ENCODE results near the gene MT3. TPM values are rescaled to one million over a fixed set of nuclear protein-coding genes. Genes with fewer than 3 reads are reported as not detected.

MT3 gene
- total and polyA plus RNA-seq, 2 of the 13 experiments (the other 11 are each of a cell fraction or from before 2014, with no cell fraction given): not detected

DNA sequence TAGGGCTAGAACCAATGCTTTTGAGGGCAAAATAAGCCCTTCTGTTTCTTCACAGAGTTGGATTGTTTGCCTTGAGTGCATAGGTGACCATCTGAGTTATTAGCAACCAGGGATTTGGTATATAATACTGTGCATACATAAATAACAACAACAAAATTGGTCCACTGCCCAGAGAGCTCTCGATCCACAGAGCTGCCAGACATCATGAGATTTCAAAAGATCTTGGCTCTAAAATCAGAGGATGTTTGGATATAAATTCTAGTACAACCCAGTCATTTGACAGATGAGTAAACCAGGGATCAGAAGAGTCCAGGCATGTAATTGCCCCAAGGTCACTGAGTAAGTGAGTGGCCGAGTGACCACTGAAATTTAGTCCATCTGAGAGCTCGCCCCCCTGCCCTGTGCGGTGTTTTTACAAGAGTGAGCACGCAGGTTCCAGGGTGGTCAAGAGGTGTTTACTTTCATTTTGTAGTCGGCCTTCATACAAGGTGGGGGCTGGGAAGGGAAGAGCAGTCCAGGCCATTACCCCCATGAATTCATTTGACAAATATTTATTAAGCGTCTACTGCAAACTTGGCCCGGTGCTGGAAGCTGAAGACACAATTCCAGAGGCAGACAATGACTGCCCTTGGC is 17.3 kb downstream of the MT3 start:
- no peaks in the 10 kb centered on the region for H3K9me3 ChIP-seq (ENCODE audit: low read length)
- FAIRE-seq (peak; percentile 87), ATAC-seq (peak; percentile 48), DNase-seq (ENCODE audit: low spot score) (peak; percentile 97)
- BruUV-seq (replicated peaks): no TSS peak
- H3K27me3 ChIP-seq (ENCODE audit: control insufficient read depth in 1 of 2, insufficient read depth in 2 of 2, low read length in 2 of 2): peaks cover 0 to 4% of the 10 kb centered on the region in 2 experiments; a peak in 2 of 5 replicates
- no peaks in the 10 kb centered on the region for H4K20me1 ChIP-seq (ENCODE audit: insufficient read depth, low read length)
- no peaks in the 10 kb centered on the region for H3K36me3 ChIP-seq (replicated peaks in 1 of 2; ENCODE audit: control insufficient read depth in 1 of 2, insufficient read depth in 2 of 2, low read length in 2 of 2)
- intact Hi-C loops (cut with micrococcal nuclease; ENCODE audit: unreplicated experiment) (loop anchor here (1.0 to 10.0 kb wide), 3 partner anchors 48 to 258 kb away; partner anchors contain the start of genes MT1B, MT1F and SLC12A3), in situ Hi-C loops (cut with HindIII; ENCODE audit: extremely low pct_ligation_motif_present, low pct_unique_long_range_greater_than_20kb) (no loop called here)
- CTCF ChIA-PET (ENCODE audit: low intra/inter-chr PET ratio, low total read pairs): no interaction called here
- H3K4me2 ChIP-seq (ENCODE audit: low read depth, low read length): peak overlapping the region; percentile 91
- H3K4me3 ChIP-seq (replicated peaks in 1 of 3; ENCODE audit: insufficient read depth in 1 of 3, low read depth in 2 of 3, low read length in 3 of 3): peak overlapping the region; percentile 75 to 84 (median 78)
- under 1% methylated on average over 8 of the region's 8 CpGs for WGBS (ENCODE audit: low lambda C conversion rate)
- peak overlapping the region; percentile 79 for H3K9ac ChIP-seq (ENCODE audit: insufficient read depth, low read depth, low read length)
- peak overlapping the region; percentile 93 for H3K27ac ChIP-seq (ENCODE audit: extremely low read length, insufficient read depth, low read length)
- no peaks in the 10 kb centered on the region for H3K79me2 ChIP-seq (ENCODE audit: insufficient read depth, low read length)
- H2AFZ ChIP-seq (ENCODE audit: low read length): no peak overlapping the region
- POLR2A ChIA-PET: interaction anchor here (0.7 to 3.4 kb wide), 21 partner anchors 11 to 766 kb away, joined by 3 to 39 read pairs (median 4); partner anchors contain the start of genes CX3CL1, HERPUD1, MT1E and MT1G
- H3K4me1 ChIP-seq (ENCODE audit: insufficient read depth, low read length): peaks cover 67% of the 10 kb centered on the region
- TF ChIP-seq, protein P1, sequence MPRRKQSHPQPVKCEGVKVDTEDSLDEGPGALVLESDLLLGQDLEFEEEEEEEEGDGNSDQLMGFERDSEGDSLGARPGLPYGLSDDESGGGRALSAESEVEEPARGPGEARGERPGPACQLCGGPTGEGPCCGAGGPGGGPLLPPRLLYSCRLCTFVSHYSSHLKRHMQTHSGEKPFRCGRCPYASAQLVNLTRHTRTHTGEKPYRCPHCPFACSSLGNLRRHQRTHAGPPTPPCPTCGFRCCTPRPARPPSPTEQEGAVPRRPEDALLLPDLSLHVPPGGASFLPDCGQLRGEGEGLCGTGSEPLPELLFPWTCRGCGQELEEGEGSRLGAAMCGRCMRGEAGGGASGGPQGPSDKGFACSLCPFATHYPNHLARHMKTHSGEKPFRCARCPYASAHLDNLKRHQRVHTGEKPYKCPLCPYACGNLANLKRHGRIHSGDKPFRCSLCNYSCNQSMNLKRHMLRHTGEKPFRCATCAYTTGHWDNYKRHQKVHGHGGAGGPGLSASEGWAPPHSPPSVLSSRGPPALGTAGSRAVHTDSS (CRISPR knock-in tag; conservative IDR thresholded peaks at IDR 0.05): no peak
- no peak for TF ChIP-seq KAT7 (CRISPR knock-in tag; IDR thresholded peaks at IDR 0.05; ENCODE audit: borderline replicate concordance)
- no peak for TF ChIP-seq RBFOX2 (IDR thresholded peaks at IDR 0.05; ENCODE audit: low read depth, low read length)
- TF ChIP-seq, protein P2, sequence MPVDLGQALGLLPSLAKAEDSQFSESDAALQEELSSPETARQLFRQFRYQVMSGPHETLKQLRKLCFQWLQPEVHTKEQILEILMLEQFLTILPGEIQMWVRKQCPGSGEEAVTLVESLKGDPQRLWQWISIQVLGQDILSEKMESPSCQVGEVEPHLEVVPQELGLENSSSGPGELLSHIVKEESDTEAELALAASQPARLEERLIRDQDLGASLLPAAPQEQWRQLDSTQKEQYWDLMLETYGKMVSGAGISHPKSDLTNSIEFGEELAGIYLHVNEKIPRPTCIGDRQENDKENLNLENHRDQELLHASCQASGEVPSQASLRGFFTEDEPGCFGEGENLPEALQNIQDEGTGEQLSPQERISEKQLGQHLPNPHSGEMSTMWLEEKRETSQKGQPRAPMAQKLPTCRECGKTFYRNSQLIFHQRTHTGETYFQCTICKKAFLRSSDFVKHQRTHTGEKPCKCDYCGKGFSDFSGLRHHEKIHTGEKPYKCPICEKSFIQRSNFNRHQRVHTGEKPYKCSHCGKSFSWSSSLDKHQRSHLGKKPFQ (CRISPR knock-in tag; IDR thresholded peaks at IDR 0.05; ENCODE audit: insufficient replicate concordance): peak; percentile 85
- TF ChIP-seq, protein P3, sequence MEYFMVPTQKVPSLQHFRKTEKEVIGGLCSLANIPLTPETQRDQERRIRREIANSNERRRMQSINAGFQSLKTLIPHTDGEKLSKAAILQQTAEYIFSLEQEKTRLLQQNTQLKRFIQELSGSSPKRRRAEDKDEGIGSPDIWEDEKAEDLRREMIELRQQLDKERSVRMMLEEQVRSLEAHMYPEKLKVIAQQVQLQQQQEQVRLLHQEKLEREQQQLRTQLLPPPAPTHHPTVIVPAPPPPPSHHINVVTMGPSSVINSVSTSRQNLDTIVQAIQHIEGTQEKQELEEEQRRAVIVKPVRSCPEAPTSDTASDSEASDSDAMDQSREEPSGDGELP (IDR thresholded peaks at IDR 0.05; ENCODE audit: borderline replicate concordance, low read depth): peak; percentile 59
- no peak for TF ChIP-seq ZBTB7A (CRISPR knock-in tag; IDR thresholded peaks at IDR 0.05)
- 0 out of 2 replicates have a peak, but pooled peaks have one; percentile 14 for TF ChIP-seq NFKBIZ (CRISPR knock-in tag; IDR thresholded peaks at IDR 0.05)
- TF ChIP-seq, protein P4, sequence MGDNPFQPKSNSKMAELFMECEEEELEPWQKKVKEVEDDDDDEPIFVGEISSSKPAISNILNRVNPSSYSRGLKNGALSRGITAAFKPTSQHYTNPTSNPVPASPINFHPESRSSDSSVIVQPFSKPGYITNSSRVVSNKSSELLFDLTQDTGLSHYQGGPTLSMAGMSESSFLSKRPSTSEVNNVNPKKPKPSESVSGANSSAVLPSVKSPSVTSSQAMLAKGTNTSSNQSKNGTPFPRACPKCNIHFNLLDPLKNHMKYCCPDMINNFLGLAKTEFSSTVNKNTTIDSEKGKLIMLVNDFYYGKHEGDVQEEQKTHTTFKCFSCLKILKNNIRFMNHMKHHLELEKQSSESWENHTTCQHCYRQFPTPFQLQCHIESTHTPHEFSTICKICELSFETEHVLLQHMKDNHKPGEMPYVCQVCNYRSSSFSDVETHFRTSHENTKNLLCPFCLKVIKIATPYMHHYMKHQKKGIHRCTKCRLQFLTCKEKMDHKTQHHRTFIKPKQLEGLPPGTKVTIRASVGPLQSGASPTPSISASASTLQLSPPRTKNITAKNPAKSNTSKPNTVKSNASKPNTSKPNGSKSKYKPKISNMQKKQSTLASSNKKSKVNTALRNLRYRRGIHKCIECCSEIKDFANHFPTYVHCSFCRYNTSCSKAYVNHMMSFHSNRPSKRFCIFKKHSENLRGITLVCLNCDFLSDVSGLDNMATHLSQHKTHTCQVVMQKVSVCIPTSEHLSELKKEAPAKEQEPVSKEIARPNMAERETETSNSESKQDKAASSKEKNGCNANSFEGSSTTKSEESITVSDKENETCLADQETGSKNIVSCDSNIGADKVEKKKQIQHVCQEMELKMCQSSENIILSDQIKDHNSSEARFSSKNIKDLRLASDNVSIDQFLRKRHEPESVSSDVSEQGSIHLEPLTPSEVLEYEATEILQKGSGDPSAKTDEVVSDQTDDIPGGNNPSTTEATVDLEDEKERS (CRISPR knock-in tag; IDR thresholded peaks at IDR 0.05): peak; percentile 59; the same call in 1 of the 2 replicates
- TF ChIP-seq SUZ12 (IDR thresholded peaks at IDR 0.05; ENCODE audit: low read depth, low read length): no peak
- peak; percentile 80 for TF ChIP-seq ZBTB7B (CRISPR knock-in tag; IDR thresholded peaks at IDR 0.05)
- TF ChIP-seq FOXA3 (CRISPR knock-in tag; IDR thresholded peaks at IDR 0.05): peak; percentile 79; the same call in 1 of the 2 replicates
- TF ChIP-seq, protein P5, sequence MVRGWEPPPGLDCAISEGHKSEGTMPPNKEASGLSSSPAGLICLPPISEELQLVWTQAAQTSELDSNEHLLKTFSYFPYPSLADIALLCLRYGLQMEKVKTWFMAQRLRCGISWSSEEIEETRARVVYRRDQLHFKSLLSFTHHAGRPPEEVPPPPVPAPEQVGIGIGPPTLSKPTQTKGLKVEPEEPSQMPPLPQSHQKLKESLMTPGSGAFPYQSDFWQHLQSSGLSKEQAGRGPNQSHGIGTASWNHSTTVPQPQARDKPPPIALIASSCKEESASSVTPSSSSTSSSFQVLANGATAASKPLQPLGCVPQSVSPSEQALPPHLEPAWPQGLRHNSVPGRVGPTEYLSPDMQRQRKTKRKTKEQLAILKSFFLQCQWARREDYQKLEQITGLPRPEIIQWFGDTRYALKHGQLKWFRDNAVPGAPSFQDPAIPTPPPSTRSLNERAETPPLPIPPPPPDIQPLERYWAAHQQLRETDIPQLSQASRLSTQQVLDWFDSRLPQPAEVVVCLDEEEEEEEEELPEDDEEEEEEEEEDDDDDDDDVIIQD (CRISPR knock-in tag; IDR thresholded peaks at IDR 0.05; ENCODE audit: low read depth): no peak
- no peak for TF ChIP-seq ZFP62 (CRISPR knock-in tag; IDR thresholded peaks at IDR 0.05)
- TF ChIP-seq ZNF746 (CRISPR knock-in tag; IDR thresholded peaks at IDR 0.05): peak; percentile 75; the same call in 1 of the 2 replicates
- no peak for TF ChIP-seq ZNF615 (CRISPR knock-in tag; IDR thresholded peaks at IDR 0.05; ENCODE audit: borderline replicate concordance)

Data from HepG2 (cell line).